NCI-H226 (cell line): Measurements from ENCODE around the gene PACRG.
A peak's percentile ranks its signal among the peaks of the same experiment; 100 is the strongest.

Source experiments
- DNase-seq: peaks from one replicate; pipeline ENCODE4 v3.0.0-alpha.2; 2015

The PACRG gene

DNA sequence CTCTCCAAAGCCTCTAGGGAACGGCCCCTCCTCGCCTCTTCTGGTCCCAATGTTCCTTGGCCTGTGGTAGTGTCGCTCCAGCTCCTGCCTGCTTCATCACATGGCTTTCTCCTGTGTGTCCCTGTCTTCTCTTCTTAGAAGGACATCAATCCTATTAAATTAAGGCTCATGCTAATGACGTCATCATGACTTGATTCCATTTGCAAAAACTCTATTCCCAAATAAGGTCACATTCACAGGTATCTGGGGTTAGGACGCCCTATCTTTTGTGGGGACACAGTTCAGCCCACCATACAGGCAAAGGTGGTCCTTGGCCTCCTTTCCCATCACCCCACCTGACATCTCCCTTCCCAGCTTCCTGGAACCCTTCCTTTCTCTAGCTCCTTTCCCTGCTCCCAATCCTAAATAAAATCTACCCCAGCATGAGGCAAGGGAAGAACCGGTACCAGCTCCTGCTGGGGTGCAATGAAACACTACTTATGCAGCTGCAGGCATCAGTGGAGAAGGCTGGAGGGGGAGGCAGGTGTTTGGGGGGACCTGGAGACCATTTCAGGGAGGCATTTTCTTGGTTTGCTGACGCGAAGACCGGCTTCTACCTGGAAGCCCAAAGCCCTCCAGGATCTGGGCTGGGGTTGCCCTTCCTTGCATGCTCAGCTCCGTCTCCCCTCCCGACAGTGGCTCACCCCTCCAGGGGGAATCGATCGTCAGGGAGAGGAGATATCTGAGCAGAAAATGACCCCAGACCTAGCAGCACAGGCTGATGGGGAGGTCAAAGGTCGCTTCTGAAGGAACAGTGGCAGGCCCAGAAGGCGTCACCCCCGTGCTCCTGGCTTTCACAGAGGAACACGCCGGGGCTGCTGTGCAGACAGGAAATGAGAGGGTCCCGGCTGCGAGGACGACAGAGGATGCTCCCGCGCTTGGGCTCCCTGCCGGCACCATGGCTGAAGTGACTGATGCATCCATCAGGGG, 615.1 kb downstream of the PACRG start:
- no peak for DNase-seq

DNA sequence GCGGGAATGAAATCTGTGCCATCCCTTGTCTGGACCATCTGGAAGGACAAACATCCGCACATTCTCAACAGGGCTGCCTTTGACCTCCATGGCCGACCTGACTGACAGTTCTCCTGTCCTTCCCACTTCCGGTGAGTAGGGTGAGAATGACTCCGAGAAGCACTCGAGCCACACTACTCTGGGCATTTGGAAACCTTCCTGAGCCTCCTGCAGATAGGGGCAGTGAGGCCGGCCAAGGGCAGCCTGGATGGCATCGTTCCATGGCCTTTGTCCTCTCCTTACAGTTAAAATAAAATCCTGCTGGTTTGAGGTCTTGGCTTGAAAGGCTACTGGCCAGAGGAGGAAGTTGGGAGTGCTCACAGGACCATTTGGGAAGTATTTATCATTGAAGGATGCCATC, 615.8 kb downstream of the PACRG start:
- DNase-seq: no peak

DNA sequence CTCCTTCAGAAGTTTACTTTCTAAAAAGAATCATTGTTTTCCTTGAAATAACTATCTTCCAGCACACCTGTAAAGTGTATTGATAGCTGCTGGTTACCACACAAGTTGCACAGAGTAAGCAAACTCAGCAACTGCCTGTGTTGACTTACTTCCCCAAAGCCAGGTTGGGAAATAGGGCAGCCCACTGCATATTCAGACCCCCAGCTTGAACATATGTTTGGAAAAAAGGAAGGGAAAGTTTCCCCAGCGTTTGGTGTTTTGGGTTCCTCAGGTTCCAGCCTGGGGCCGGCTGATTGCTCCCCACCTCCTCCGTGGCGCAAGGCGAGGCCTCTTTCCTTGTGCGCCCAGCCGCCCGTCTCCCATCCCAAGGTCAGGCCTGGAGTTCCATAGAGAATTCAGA, 616.6 kb downstream of the PACRG start:
- no peak for DNase-seq

DNA sequence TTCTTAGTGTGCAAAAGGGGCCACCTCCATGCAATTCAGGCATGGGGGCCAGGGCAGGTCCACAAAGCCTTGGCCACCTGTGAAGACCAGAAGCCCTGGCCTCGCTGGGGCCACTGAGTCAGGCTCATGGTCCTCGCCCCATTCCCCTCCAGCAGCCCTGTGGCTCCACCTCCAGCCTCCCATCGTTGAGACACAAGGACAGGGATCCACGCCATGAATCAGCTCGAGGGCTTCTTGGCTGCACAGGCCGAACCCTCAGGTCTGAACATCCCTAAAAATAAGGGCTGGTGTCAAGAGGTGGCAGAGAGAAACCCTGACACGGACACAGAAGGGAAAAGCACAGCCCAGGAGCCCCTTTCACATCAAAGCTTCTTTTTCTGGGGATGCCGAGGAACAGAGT, 618.2 kb downstream of the PACRG start:
- no peak for DNase-seq

DNA sequence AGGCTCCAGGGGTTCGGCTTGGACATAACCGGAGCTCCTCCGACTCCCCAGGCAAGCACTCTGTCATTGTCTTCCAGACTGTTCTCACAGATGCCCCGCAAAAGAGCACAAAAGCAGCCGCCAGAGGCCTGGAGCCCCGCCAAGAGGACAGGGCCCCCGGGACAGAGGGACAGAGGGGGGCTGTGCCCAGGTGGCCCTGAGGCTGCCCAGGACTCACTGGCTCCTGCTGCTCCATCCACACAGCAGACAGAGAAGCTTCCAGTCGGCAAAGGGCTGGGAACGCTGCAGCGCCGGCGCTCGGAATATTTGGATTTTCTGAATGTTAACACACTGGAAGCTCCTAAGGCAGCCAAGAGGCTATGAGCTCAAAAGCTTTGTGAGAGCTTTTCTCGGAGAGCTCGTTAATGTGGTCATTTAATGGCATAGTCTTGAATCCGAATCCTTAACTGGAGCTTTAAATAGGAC, 618.8 kb downstream of the PACRG start:
- DNase-seq: no peak

DNA sequence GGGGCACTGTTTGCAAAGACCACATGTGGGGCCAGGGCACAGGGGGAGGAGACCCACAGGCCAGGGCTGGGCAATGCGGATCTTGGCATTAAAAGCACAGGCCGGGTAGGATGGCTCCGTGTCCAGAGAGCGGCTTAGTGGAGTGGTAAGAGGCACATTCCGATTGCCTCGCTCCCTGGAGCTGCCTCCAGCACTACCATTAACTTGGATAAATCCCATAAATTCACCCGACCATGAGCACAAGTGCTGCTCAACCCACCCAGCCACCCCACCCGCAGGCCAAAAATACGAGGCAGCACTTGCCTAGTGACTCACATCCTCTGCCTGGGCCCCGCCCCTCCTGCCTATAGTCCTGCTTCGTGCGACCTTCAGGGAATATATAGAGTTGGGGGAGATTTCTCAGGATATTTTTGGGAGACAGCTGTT, 619.3 kb downstream of the PACRG start:
- peak; percentile 12 for DNase-seq

DNA sequence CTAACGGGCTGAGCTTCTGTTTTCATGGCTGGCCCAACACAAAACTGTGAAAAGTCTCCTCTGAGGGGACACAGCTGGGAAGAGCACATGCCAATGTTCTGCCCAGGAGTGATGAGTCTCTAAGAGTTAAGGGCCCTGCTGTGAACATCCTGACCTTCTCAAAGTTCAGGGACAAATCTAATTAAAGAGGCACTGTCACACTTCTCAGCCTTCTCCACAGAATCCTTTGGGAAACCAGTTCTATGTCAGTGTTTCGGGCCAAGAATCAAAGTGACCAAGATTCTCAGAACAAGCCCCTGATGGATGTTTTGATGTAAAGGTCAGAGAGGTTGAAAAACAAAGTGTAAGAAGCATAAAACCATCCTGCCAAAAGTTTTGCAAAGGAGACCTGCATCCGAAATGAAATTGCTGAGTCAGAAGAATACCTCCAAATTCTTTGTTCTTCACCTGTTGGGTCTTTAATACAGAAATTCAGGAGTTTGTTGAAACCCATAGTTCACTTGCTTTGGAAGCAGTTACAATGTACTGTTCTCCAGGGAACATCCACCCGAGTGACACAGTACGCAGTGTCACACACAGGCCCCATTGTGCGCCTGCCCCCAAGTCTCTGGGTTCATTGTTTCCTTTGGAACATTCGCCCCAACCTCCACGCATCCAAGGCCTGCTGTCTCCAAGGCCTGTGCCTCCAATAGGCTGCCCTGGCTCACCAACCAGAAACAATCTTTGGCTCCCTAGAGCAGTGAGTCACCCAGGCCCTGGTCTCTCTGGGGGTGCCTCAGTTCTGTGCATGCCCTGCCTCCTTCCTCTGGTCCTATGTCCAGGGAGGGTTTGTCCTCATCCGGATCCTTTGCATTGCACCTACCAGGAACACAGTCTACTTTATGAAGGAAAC, 621.3 kb downstream of the PACRG start:
- no peak for DNase-seq

DNA sequence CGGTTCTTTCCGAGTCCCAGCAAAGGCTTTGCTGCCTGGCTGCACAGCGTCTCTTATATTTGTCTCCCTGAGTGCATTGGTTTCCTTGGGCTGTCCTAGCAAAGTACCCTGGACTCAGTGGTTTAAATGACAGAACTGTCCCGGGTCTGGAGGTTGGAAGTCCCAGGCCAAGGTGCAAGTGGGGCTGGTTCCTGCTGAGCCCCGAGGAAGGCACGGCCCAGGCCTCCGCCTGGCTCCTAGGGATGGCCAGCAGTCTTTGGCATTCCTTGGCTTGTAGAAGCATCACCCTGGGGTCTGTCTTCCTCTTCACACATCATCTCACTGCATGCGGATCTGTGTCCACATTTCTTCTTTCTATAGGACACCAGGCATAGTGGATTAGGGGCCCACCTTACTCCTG, 621.9 kb downstream of the PACRG start:
- no peak for DNase-seq

DNA sequence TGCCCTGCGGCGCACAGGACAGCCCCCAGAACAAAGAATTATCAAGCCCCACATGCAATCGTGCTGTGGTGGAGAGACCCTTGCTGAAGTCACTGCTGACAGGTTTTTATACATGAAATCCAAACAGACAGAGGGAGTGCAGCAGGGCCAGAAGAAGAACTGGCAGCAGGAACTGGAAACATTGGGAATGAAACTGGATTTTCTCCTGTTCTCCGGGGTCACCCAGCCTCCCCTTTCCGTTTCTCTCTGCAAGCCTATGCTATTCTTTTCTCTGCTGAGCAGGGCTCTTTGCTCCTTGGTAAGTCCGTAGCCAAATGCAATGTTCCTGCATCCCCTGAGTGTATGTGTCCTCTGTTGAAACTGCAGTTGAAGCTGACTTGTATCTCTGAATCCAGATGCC, 623.2 kb downstream of the PACRG start:
- no peak for DNase-seq

DNA sequence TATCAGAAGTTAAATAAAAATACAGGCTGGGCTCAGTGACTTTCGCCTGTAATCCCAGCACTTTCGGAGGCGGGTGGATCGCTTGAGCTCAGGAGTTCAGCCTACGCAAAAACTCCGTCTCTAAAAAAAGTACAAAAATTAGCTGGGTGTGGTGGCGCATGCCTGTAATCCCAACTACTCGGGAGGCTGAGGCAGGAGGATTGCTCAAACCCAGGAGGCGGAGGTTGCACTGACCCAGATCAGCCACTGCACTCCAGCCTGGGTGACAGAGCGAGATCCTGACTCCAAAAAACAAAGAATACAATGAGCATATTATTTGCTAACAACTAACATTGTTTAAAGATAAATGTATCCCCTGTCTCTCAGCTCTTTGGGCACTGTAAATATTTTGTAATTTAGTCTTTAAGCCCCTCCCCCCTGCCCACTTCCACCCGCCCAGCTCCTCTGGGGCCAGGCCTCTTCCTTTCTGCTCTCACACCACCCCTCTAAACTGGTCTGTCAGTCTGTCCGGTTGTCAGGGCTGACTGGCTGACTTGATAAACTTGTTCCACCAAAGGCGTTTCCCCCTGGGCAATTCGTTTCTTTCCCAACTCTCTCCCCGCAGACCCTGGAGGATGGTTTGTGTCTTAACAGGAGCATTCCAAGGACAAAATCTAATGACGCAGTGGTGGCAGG, 624.4 kb downstream of the PACRG start:
- DNase-seq: no peak

DNA sequence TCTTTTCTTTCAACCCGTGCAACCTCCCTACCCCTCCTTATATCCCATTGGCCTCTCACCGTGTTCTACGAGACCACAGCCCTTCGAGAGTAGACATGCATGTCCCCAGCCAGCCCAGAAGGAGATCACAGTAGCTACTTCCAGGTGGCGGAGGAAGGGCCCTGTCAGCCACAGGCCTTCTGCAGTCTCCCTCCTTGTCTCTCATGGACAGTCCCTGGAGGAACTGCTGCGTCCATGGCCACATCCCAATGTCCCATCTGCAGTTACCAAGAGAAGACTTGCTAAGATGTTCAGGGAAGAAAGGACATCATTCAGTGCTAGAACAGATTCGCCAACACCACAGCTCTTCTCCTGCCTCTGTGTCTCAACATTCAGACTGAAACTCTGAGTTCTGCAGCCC, 625.2 kb downstream of the PACRG start:
- no peak for DNase-seq

DNA sequence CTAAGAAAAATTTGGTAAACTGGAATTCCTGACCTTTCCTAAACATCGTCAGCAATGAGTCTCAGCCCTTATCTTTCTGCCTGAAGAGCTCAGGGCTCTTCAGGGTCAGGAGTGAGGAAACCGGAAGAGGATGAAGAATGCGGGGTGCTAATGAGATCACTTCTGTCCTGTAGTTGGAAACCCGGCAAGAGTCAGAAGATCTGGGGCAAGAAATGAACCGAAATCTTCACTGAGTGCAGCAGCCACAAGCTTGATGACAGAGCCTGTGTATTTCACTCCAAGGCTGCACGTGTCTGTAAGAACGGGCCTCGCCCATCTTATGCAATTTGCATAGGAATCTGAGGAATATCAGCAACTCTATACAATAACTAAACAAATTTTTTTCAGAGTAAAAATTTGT, 626.3 kb downstream of the PACRG start:
- DNase-seq: peak; percentile 84

DNA sequence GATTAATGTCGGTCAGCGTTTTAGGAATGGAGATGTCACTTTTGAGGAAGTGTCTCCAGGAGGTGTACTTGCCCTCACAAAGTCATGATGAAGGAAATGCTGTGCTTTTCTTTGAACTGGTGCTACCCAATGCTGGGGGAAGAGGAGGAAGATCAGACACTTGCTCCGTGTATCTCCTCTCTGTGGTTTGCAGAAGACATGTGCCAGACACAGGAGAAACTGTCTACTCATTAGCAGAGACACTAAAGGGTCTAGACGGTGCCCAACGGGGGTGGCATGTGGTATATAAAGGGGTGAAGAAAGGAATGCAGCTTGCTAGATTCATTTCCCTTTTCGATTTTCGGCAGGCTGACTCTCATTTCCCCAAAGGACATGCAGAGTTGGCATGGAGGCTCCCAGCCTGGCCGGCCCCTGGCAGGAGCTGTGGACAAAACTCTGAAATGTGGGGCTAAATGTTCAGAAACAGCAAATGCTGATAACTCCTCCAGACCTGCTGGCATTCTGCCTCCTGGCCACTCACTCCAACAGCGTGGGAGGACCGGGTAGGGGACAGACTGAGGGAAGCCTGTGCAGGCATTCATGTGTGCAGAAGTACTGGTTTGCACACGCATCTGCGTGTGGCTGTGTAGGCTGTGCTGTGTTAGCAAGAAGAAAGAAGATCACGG, 627.1 kb downstream of the PACRG start:
- DNase-seq: peak; percentile 19

DNA sequence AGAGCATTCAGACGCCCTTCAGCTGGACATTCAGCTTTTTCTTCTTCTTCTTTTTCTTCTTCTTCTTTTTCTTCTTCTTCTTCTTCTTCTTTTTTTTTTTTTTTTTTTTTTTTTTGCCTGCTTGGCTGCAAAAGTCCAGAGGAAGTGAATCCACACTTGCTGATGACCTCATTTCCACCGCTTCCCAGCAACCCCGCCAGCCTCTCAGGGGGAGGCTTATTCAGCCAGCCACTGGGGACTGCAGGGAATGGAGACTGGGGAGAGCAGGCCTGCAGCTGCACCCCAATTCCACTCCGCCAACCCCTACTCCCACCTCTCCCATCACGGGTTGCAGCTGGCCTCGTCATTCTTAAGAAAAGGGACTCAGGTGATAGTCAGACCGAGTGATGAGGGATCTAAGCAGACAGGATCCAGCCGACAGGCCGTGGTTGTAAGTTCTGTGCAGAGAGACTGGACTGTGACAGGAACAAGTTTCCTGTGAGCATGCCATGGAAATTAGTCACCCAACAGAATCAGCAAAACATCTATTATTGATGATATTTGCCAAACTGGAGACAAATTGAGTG, 627.7 kb downstream of the PACRG start:
- peak; percentile 75 for DNase-seq

DNA sequence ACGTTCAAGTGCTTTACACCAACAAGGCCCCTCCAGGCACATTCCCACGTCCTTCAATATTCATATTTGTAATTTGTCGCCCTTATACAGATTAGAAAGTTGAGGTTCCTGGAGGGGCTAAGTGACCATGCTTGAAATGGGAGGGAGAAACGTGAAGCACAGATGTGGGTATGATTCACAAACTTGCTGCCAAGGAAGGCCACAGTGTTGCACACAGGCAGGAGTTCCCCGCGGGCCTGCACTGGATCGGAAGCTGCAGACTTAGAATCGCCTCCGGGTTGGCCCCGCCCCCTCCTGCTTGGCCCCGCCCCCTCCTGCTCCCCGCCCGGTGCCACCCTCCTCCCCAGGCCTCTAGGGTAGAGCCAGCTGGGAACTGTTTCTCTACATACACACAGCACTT, 628.5 kb downstream of the PACRG start:
- peak; percentile 6 for DNase-seq

DNA sequence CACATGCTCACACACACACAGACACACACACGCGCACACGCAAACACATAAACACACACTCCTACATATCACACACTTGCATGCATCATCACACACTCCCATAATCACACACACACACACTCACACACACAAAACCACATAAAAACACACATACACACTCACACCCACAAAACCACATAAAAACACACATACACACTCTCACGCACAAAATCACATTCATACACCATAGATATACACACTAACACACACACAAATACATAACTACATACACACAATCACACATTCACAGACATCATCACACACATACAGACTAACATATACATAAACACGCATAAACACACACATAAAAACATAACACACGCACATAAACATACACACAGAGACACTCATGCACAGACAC, 629.0 kb downstream of the PACRG start:
- no peak for DNase-seq

DNA sequence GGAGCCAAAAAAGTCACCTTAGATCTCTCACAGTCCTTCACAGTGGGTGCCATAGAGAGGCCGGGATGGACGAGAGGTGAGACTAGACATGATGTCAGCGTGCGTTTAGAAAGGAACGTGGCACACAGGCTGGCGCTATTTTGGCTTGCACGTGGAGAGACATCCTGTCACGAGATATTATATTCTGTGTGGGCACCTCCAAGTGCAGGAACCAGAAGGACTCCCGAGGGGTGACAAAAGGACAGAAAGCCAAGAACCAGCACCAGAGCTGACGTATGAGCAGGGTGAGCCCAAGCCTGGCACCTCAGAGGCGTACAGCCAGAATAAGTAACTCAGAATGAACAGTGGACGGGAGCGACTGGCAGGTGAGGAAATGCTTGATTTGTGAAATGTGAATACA, 636.9 kb downstream of the PACRG start:
- no peak for DNase-seq
